ENCODE measurements around the gene VSTM2L.
"Not testable (repeated sequence)": the region's sequence is repeated elsewhere in the genome, so short reads cannot be mapped to it uniquely, and the experiment has no call there.

VSTM2L gene, protein sequence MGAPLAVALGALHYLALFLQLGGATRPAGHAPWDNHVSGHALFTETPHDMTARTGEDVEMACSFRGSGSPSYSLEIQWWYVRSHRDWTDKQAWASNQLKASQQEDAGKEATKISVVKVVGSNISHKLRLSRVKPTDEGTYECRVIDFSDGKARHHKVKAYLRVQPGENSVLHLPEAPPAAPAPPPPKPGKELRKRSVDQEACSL

DNA sequence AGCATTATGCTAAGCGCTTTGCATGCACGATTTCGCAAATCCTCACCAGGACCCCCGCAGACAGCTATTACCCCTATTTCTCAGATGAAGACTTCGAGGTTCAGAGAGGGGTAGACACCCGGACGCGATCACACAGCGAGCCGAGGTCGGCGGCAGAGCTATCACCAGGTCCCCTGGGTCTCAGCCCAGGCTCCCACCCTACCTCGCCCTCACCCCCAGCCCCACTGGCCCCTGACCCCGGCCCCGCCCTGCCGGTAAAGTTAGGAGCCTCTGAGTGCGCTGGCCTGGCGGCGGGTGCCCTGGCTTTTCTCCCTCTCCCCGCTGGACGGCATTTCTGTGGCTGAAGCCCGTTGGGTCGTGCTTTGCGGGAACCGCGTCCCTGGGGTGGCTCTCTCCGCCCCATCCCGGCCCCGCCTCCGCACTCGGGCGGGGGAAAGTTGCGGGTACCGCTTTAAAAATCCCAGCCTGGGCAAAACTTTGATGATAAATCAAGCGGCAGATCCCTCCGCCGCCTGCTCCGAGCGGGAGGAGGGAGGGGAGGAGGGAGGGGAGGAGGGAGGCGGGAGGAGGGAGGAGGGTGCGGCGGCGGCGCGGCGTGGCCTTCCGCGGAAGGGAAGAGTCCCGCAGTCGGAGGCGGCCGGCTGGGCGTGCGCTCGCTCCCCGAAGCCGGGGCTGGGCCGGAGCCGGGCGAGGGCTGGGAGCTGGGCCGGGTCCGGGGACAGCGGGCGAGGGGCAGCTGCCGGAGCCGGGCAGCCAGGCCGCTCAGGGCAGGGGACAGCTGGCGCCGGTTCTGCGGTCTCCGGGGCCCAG, at the start of gene VSTM2L:
VSTM2L (plus strand) TSS at position 624 of the 810 bp plus-strand sequence. CDS start 224 bp downstream, outside the sequence.
- DNase-seq: peak; percentile 24

DNA sequence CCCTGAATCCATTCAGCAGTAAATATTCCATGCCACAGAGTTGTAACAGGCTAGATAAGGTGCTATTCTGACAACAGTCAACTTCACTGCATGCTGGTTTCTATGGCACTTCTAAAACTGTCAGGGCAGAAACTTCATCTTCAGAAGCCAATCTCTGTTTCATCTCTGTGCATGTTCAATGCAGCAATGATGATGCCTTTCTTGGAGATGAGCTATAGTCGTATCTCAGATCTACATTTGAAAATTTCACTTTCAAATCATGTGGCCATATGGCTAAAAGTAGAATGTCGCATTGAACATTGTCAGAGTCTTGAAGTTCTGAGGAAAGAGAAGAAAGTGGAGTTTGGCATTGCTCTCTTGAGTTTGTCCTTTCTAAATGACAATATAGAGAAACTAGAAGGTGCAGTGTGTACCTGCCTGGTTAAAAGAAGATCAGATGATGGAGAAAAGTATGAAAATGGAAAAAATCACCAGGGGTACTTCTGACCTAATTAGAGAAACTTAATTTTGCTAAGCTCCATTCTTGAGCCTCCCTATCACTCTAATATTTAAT, 49.0 kb upstream of the VSTM2L start:
- DNase-seq: no peak

DNA sequence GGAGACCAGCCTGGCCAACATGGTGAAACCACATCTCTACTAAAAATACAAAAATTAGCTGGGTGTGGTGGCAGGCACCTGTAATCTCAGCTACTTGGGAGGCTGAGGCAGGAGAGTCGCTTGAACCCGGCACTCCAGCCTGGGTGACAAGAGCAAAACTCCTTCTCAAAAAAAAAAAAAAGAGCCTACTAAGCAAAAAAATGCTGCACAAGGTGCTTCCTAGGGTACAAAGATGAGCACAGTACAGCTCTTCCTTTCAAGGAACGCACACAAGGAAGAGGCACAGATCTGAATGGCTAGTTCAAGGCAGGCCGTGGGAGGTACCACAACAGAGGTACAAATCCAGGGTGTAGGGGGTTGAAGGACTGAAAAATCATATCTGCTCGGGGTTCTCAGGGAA, 46.9 kb upstream of the VSTM2L start:
- DNase-seq: not testable (repeated sequence)

DNA sequence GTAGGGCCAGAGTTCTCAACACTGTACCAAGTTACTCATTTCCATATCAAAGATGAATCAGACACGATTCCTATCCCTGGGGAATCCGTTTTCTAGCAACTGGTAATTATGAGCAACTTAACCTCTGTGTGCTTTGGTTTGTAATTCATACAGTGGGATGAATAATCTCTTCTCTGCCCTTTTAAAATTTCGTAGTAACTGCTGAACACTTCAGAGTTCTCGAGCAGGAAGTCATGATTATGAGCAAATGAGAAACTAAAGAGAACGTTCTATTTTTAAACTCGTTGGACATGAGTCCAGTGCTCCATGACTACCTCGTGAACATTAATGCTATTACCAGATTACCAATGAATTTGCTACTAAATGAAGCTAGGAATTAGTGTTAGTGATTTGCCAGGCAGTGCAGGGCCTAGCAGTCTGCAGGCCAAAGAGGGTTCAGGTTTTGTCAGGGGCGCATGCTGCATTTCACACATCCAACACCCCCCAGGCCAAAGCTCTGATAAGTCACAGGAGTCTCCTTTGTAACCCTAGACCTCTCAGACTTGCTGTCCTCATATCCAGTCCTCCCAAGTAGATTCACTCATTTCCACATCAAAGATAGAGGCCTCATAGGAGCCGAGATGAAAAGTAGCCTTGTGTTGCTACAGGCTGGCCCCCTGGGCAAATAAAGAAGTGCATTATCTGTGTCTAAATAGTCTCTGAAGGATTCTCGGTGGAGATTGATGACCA, 45.8 kb upstream of the VSTM2L start:
- DNase-seq: no peak

DNA sequence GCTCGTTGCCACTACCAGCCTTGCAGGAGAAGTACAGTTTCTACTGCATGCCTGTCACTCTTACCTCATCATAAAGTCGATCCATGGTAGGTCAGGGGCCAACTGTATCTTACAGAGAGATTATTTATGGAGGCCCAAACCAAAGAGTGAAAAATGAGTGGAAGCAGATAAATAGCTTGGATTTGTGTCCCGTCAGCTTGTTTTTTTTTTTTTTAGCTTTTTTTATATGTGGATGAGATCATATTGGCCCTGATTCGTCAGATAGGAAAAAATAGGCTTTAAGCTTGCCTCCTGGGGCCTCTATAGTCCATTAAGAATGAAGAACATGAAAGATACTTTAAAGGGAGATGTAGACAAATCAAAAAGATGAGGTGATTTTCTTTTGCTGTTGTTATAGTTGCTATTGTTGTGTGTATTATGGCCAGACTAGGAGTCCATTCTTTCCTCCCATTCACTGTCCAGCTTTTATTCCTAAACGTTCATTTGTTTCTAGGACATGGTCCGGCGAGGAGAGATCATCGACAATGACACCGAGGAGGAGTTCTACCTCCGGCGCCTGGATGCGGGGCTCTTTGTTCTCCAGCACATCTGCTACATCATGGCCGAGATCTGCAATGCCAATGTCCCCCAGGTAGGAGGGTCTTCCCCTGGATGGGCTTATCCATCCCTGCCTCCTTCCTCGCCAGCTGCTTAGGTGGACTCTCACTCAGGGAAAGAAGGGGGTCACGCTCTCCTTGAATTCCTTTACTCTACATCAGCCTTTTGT, 43.3 kb upstream of the VSTM2L start:
- no peak for DNase-seq

DNA sequence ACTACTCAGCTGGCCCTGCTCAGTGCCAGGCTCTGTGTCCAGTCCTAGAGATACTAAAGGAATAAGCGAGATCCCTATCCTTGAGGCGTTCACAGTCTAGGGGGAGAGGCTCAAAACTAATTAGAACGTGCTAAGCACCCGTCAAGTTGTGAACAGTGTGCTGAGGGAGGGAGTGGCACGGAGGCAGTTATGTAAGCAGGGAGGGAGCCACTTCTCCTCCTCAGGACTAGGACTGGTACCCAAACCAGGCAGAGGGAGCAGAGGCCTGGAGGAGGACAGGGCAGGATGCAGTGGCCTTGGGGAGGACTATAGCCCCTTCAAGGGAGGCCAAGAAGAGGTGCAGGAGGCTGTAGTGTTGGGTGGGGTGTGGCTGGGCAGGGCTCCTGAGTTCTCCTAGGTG, 39.6 kb upstream of the VSTM2L start:
- no peak for DNase-seq

DNA sequence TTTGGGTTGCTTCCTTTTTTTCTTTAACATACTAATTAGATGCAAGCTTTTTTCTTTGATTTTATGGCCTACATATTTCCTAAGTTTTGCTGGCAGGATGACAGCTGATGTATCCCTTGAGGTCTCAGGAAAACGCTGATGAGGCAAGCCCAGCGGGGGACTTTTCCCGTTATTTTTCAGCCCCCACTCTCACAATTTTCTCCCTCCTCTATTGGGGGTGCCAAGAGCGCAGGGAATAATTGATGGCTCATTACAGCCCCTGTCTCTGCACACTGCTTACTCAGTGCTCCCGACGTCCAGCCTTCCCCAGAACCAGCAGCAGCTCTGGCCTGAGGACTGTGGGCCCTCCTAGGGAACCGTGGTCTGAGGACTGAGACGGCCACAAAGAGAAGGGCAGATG, 38.6 kb upstream of the VSTM2L start:
- DNase-seq: no peak

DNA sequence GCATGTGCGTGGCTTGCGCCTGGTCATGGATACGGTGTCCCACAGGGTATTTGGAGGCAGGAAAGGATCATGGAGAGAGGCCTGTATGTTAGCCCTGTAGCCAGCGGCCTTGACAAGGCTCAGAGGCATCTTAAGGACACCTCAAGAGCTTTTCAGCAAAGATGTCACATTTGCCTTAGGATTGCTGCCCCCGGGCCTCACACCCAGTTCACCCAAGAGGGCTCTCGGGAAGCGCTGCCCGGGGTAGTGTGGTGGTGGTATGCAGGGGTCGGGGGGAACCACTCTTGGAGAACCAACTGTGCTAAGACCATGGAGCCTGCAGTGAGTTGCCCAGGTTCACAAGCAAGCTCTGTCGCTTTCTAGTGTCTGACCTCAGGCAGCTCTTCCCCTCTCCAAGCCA, 36.9 kb upstream of the VSTM2L start:
- DNase-seq: no peak

DNA sequence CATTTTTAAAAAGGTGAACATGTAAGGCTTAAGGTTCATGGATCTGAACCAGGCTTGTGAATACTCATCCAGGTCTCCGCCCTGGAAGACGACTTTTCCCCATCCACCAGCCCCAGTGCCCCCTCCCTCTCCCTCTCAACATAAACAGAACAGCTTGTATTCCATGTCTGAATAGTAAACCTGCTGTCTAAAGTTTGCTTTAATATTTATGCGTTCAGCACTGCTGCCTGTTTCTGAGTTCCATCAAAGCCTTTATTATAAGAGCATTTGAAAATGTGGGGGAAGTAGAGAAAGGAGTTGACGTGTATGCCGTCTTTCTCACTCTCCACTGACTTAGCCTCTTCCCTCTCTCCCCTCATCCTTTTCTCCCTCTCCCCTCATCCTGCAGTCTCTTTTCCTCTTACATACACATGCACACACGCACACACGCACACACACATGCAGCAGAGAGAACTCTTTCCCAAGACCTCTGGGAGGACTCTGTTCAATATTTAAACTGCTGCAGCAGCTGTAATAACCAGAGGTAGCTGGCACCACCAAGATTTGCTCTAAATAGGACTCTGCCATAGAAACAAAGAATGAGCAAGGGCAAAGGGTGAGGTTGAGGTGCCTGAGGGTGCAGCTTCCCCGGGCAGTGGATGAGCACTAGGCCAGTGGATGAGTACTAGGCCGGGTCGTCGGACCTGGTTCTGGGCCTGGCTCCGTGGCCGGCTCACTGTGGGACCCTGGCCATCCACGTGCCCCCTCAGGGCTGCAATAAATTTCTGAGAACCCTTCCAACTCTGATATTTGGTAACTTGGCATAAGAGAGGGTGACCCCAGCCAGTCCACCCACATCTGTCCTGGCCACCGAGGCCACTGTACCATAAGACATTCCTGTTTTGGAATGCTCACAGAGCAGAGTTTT, 35.4 kb upstream of the VSTM2L start:
- no peak for DNase-seq

DNA sequence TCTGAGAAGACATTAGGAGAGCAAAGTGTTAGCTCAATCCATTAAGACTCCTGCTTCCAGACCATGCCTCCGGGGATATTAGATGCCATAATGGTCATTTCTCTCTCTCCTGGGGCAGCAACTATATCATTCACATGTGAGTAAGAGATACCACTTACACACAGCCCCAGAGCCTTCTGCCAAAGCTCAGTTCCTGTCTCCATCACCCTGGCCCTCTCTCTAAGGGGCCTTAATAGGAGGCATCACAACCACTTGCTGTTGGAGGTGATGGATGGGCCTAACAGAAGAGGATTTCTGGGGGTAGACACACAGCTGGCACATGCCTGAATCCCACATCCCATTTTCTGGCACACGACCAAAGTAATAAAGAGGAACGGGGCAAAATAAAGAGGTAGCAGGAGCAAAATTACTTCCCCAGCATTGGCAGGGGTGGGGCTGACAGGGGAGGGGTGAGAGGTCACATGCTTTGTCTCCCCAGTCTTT, 34.0 kb upstream of the VSTM2L start:
- DNase-seq: no peak

DNA sequence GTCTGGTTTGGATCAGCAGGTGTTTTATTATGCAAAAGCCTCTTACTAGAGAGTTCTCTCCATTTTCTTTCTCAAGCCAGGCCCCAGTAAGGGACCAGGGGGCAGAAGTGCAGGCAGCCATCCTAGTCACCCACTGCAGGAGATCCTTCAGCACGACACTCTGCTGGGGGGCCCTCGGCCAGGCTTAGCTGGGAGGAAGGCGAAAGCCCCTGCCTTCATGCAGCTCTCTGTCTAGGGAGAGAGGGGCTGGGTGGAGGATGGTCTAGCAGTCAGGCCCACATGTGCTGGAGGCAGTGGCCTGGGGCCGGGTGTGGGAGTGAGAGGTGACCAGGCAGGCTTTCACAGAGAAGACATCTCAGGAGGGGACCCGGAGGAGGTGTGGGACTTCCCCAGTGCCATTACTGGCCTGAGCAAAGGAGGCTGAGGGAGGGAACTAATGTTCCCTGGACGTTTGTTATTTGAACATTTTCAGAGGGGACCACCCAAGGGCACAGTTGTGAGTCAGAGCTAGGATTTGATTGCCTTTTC, 33.5 kb upstream of the VSTM2L start:
- DNase-seq: no peak

DNA sequence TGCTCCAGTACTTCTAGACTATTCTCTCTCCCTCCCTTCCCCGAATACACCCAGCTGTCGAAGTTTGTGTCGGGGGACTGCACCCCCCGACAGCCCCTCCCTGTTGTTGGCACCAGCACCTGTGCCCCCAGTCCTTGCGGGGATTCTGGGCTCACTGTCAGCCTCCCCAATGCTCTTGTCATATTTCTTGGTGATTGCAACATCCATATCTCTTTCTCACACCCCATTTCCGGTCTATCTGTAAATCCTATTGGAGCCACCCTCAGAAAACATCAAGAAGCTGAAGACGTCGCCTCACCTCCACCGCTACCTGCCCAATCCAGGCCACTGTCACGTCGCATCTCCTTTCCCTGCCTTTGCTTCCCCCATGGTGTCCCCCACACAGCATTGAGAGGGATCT, 32.6 kb upstream of the VSTM2L start:
- no peak for DNase-seq

DNA sequence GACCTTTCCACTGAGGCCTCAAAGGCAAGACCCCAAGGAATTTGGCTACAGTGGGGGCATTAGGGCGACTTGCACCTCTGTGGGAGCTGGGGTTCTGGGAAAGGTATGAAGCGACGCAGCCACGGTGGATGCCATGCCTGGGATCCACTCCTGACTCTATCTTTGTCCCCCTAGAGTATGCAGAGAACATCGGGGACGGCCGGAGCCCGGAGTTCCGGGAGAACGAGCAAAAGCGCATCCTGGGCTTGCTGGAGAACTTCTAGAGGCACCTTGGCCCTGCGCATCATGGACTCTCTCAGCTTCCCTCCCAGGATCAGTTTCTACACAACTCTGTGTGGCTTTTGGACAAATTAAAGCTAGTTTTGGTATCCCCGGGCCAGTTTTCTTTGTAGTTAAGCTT, 31.2 kb upstream of the VSTM2L start:
- DNase-seq: no peak

DNA sequence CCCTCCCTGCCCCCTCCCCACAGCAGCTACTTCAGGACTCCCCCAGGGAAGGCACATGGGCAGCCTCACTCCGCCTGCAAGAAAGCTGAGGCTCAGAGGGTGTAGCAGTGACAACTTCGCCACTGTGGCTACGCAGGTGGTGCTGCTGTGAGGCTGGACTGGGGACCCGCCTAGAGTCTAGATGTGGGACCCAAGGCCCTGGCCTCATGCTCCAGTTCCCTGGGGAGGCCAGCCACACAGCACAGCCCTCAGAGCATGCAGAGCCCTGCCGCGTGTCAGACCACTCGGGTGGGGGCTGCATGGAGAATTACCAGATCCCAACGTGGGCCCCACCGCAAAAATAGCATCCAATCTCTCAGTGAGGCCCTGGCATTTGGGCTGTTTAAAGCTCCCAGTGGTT, 30.8 kb upstream of the VSTM2L start:
- DNase-seq: no peak

DNA sequence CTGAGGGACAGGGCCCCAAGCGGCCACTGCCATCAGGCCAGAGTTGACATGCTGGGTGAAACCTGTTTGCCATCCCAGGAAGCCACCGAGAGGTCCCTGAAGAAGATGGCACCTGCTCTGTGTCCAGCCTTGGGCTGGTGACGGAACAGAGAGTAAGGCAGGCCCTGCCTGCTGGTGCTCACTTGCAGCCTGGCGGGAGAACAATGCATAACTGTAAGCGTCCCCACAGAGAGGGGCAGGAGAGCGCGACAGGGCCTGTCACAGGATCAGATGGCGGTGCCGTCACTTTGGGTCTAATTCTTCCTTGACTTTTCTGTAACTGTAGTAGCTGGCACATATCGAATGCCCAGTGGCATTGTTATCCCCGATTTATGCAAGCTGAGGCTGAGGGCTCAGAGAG, 29.0 kb upstream of the VSTM2L start:
- no peak for DNase-seq

DNA sequence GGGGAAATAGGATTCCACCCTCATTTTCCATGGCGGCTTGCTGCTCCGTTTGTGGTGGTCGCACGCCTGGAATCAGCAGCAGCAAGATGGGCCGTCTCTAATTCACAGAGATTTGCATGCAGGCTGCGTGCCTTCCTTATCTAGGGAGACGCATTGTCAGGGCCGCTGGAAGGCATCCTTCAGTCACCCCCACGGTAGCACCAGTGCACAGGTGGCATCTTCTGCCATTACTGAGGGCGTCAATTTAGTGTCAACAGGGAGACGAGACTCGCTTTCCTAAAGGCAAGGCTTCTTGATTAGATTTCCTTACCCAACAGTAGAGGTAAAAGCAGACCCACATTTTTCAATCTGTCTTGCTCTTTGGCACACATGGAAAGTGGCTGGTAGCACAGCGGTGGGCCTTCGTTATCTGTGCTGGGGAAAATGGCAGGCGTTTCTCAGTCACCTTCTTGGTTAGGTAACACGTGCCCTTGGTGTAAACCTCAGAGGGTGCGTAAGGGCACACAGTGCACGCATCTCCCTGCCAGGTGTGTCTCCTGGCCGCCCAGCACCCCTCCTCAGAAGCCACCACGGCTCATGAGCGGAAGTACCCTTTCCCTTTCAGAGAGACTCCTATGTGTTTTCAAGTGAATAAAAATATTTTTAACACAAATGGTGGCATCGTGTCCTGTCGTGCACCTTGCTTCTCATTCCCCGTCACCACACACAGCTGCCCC, 27.3 kb upstream of the VSTM2L start:
- no peak for DNase-seq

DNA sequence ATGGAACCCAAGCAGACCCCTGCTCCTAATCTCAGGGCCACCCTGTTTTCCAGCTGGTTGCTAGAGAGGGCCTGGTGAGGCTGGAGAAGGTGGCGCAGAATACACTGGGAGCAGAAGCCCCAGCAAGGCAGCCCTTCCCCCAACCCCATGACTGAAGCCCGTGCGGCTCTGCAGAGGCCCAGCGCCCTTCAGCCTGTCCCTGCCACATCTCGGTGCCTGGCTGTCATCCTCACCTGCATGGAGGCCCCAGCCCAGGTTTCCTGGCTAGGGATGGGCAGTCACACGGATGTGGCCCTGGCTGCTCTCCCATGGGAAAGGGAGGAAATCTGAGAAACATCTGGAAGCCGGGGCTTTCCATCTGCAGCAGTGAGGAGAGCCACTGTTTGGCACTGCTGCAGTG, 26.1 kb upstream of the VSTM2L start:
- DNase-seq: no peak

DNA sequence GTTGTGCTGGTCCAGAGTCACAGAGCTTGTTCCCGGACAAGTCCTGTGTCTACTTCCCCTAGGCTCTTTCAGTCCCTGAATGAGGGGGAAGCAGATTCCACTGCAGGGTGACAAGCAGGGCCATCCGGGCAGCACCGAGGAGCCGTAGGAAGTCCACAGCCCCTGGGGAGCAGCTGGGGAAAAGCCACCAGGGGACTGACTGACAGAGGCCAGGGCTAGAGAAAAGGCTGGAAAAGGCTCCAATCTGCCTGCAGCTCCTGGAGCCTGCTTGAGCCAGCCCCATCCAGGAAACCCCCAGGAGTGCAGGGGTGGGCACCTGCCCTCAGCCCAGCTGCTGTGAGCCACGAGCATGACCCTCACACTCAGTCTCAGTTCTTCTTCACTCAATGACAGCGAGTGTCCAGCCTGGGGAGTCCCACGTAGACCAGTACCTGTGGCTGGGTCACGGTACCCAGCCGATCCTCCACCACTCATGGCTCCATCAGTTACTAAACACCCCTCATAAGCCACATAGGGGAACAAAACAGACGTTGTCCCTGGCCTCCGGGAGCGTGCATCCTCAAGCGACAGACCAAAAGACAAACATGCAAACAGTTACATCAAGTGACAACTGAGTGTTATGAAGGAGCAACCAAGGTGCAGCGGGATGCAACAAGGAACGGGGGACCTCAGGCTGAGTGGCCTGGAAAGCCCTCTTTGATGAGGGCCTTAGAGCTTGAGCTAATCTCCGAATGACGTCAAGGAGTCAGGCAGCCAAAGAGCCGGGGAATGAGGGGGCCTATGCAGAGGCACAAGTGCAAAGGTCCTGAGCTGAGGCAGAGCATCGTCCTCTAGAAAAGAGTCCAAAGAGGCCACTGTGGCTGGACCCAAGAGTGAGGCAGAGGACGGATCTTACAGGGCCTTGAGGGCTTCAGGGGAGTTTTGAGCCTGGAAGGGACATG, 24.8 kb upstream of the VSTM2L start:
- no peak for DNase-seq

DNA sequence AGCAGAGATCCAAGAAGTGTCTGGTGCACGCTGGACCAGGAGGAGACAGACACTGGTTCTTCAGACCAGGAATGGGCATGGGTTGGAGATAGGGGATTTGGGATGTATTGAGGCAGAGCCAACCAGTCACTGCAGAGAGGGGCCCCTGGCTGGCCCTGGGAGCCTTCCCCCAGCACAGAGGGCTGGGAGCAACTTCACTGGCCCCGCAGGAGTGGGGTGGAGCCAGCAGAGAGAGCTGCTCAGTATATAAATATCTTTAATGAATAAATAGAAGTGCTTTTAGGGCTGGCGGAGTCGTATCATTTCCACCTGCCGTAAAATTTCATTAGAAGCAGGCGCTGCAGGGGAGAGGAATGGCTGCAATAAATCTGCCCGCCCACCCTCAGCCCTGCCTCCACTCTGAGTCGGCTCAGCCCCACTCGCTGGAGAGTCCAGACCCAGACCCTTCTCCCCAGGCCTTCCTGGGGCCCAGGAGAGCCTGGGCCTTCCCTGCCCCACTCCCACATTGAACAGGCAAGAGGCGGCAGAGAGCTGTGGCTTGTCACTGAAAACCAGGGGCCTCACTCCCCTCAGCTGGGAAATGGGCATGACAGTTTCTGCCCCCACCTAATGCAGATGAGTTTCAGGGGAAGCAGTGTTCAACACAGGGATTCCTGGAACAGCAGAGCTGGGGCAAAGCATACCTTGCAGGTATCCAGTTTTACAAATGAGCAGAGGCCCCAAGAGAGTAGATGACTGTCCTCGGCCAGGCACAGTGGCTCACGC, 23.9 kb upstream of the VSTM2L start:
- no peak for DNase-seq

Data from NCI-H774 (cell line).